GM21360 (cell line): ENCODE measurements around the gene MTX3.

Experiments used
- ATAC-seq: cut with Tn5 transposase; IDR thresholded peaks from one replicate; pipeline ENCODE4 v1.9.1; 2021; ENCODE audit warnings: mild to moderate bottlenecking, moderate library complexity; ENCODE audit not compliant: unreplicated experiment

MTX3 gene

GRCh38 chr5:79936646-79937216 is 54.3 kb downstream of the MTX3 start:
- ATAC-seq: no peak

- ATAC-seq: no peak
Observed at GRCh38 chr5:79936002-79936645, 54.9 kb downstream of the MTX3 start.

GRCh38 chr5:79934681-79935080 is 56.4 kb downstream of the MTX3 start:
- no peak for ATAC-seq

- no peak for ATAC-seq
Observed at GRCh38 chr5:79932510-79933504, 58.3 kb downstream of the MTX3 start.

- ATAC-seq: no peak
Observed at GRCh38 chr5:79931866-79932265, 59.2 kb downstream of the MTX3 start.

GRCh38 chr5:79931409-79931808 is 59.7 kb downstream of the MTX3 start:
- no peak for ATAC-seq

GRCh38 chr5:79929095-79929494 is 62.0 kb downstream of the MTX3 start:
- ATAC-seq: no peak
